Activated CD4-positive, alpha-beta memory T cell treated with anti-CD3 and anti-CD28 coated beads, Interleukin-2, amount 10 ng/mL, durations not matched to agents 7 days and 5 days (primary cell): Measurements from ENCODE around the gene TET2. TPM values are rescaled to one million over a fixed set of nuclear protein-coding genes. Genes with fewer than 3 reads are reported as not detected.
A peak's percentile ranks its signal among the peaks of the same experiment; 100 is the strongest.

Experiments used
- CTCF ChIA-PET: fragments of 350-600 bp; sonication (Branson Sonifier 250); formaldehyde crosslinking; loops from one replicate; lab custom pipeline; 2021; ENCODE audit warnings: antibody characterized with exemption, inconsistent platforms; lab: Charles Lee
- POLR2A ChIA-PET: fragments of 350-600 bp; sonication (Branson Sonifier 250); formaldehyde crosslinking; loops from one replicate; lab custom pipeline; 2021; ENCODE audit warnings: antibody characterized with exemption; lab: Charles Lee
- DNase-seq: peaks from one replicate; pipeline ENCODE4 v3.0.0-alpha.2; 2020
- H3K27ac Mint-ChIP-seq: one replicate; pipeline ENCODE4 v1.8.0; 2021; ENCODE audit warnings: mild to moderate bottlenecking, mixed read lengths
- H3K27me3 Mint-ChIP-seq: one replicate; pipeline ENCODE4 v1.8.0; 2021; ENCODE audit warnings: mixed read lengths
- H3K36me3 Mint-ChIP-seq: one replicate; pipeline ENCODE4 v1.8.0; 2021; ENCODE audit warnings: low read depth, mixed read lengths
- H3K4me1 Mint-ChIP-seq: one replicate; pipeline ENCODE4 v1.8.0; 2021; ENCODE audit warnings: mixed read lengths
- H3K4me3 Mint-ChIP-seq: one replicate; pipeline ENCODE4 v1.8.0; 2021; ENCODE audit warnings: mild to moderate bottlenecking, mixed read lengths
- H3K9me3 Mint-ChIP-seq: one replicate; pipeline ENCODE4 v1.8.0; 2021; ENCODE audit warnings: mixed read lengths
- total RNA-seq, 2 experiments: library from RNA; stranded (reverse); gene quantifications; one replicate each; pipeline ENCODE4 v1.2.3, GENCODE V29; 2021

The TET2 gene
- 10 to 100 TPM; 25.0 to 25.9 TPM for total RNA-seq

DNA sequence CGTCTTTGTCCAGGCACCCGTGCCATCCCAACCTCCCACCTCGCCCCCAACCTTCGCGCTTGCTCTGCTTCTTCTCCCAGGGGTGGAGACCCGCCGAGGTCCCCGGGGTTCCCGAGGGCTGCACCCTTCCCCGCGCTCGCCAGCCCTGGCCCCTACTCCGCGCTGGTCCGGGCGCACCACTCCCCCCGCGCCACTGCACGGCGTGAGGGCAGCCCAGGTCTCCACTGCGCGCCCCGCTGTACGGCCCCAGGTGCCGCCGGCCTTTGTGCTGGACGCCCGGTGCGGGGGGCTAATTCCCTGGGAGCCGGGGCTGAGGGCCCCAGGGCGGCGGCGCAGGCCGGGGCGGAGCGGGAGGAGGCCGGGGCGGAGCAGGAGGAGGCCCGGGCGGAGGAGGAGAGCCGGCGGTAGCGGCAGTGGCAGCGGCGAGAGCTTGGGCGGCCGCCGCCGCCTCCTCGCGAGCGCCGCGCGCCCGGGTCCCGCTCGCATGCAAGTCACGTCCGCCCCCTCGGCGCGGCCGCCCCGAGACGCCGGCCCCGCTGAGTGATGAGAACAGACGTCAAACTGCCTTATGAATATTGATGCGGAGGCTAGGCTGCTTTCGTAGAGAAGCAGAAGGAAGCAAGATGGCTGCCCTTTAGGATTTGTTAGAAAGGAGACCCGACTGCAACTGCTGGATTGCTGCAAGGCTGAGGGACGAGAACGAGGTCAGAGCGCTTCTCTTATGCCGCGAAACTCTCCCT is at the start of gene TET2:
Gene TET2, plus strand, starts transcription at position 601 of the 740 bp plus-strand sequence. CDS start 87,067 bp downstream, outside the sequence.
- ChIA-PET POLR2A (interaction anchor here (1.2 to 2.4 kb wide), 5 partner anchors 12 to 327 kb away, joined by 3 to 44 read pairs (median 10); partner anchors contain the start of gene PPA2), CTCF (interaction anchor here (1.1 to 2.3 kb wide), 4 partner anchors 158 to 328 kb away, joined by 3 to 20 read pairs (median 4); partner anchors contain the start of gene PPA2)
- Mint-ChIP-seq H3K27ac (peak within 1 kb of the TSS; percentile 98), H3K4me1 (peaks cover 32% of the 10 kb centered on the region), H3K36me3 (peaks cover 16% of the 10 kb centered on the region), H3K4me3 (peak within 1 kb of the TSS; percentile 99), H3K9me3 (no peaks in the 10 kb centered on the region), H3K27me3 (no peaks in the 10 kb centered on the region)
- peak; percentile 86 for DNase-seq

DNA sequence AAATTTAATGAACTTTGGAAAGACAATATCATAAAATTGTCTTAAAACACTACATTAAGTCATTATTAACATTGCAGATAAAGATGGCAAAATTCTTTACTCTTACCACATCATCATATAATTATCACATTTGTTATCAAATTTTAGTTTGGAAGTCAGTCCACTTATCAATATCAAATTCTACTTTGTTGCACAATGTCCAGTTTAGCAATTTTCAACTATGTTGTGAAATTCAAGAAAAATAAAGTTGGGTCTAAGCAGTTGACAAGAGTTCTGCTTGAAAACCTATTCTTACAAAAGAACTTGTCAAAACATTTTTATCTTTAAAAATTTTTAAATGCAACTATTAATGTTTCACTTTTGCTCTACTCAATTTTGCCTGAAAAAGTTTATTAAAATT is 44.7 kb upstream of the TET2 start:
- peaks cover 2% of the 10 kb centered on the region for H3K27me3 Mint-ChIP-seq
- H3K36me3 Mint-ChIP-seq, result no peaks in the 10 kb centered on the region
- H3K4me3 Mint-ChIP-seq, result no peak overlapping the region
- no peak overlapping the region for H3K27ac Mint-ChIP-seq
- no peak for DNase-seq
- no peaks in the 10 kb centered on the region for H3K4me1 Mint-ChIP-seq
- H3K9me3 Mint-ChIP-seq, result peaks cover 11% of the 10 kb centered on the region
- ChIA-PET POLR2A (no interaction called here), CTCF (no interaction called here)

GRCh38 chr4:105106426-105106825 is 40.2 kb upstream of the TET2 start:
- ChIA-PET CTCF (no interaction called here), POLR2A (no interaction called here)
- no peaks in the 10 kb centered on the region for H3K4me1 Mint-ChIP-seq
- H3K4me3 Mint-ChIP-seq, result no peak overlapping the region
- no peak for DNase-seq
- no peaks in the 10 kb centered on the region for H3K36me3 Mint-ChIP-seq
- no peaks in the 10 kb centered on the region for H3K9me3 Mint-ChIP-seq
- no peak overlapping the region for H3K27ac Mint-ChIP-seq
- peaks cover 10% of the 10 kb centered on the region for H3K27me3 Mint-ChIP-seq

GRCh38 chr4:105107095-105107856 is 39.4 kb upstream of the TET2 start:
- H3K4me1 Mint-ChIP-seq, result no peaks in the 10 kb centered on the region
- no peak for DNase-seq
- H3K36me3 Mint-ChIP-seq, result no peaks in the 10 kb centered on the region
- ChIA-PET CTCF (interaction anchor here (0.6 kb wide), 1 partner anchor 156 kb away, joined by 4 read pairs; no protein-coding TSS in a partner anchor), POLR2A (no interaction called here)
- no peak overlapping the region for H3K4me3 Mint-ChIP-seq
- peaks cover 10% of the 10 kb centered on the region for H3K27me3 Mint-ChIP-seq
- H3K27ac Mint-ChIP-seq, result no peak overlapping the region
- no peaks in the 10 kb centered on the region for H3K9me3 Mint-ChIP-seq

- no peak for DNase-seq
- H3K4me3 Mint-ChIP-seq, result no peak overlapping the region
- no peak overlapping the region for H3K27ac Mint-ChIP-seq
- H3K4me1 Mint-ChIP-seq, result no peaks in the 10 kb centered on the region
- H3K27me3 Mint-ChIP-seq, result peaks cover 10% of the 10 kb centered on the region
- ChIA-PET POLR2A (no interaction called here), CTCF (no interaction called here)
- H3K9me3 Mint-ChIP-seq, result no peaks in the 10 kb centered on the region
- H3K36me3 Mint-ChIP-seq, result no peaks in the 10 kb centered on the region
These were observed 37.7 kb upstream of the TET2 start for GRCh38 chr4:105108971-105109370.

DNA sequence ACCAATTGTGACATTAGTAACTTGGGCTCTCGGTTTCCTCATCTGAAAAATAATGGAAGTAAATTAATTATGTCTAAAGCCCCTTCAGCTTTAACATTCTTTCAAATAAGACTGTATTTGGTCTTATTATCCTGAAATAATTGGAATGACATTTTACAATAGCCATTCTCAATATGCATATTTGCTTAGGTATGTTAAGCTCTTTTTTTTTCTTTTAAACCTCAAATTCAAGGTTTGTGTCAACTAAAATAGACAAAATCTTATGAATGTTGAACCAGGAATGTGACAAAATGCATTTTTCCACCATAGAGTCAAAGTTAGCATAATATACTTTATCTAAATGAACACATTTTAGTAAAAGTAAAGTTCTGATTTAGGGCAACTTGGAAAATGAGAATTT is 34.4 kb upstream of the TET2 start:
- POLR2A ChIA-PET, result no interaction called here
- Mint-ChIP-seq H3K9me3 (no peaks in the 10 kb centered on the region), H3K4me3 (no peak overlapping the region), H3K27me3 (peaks cover 8% of the 10 kb centered on the region), H3K36me3 (no peaks in the 10 kb centered on the region), H3K27ac (no peak overlapping the region), H3K4me1 (no peaks in the 10 kb centered on the region)
- DNase-seq, result no peak
- CTCF ChIA-PET, result interaction anchor here (1.5 kb wide), 1 partner anchor 361 kb away, joined by 3 read pairs; the partner anchor contains the start of gene PPA2

DNA sequence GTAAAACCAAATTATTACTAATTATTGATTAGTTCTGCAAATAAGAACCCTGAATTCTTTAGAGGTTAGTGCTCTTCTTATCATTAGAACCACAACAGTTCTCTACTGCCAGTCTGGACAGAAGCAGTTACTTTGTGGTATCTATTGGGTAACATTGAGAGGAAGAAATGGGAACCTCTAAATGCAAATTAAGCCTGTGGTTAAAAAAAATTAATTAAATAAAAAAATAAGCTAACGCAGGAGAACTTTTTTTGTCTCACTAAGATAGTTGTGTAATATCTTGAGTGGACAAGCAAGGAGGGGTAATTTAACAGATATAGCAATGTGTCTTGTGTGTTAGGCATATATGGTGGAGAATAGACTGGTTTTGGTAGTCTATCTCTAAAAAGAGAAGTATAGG is 32.9 kb upstream of the TET2 start:
- DNase-seq, result no peak
- H3K36me3 Mint-ChIP-seq, result no peaks in the 10 kb centered on the region
- POLR2A ChIA-PET, result no interaction called here
- peaks cover 5% of the 10 kb centered on the region for H3K27me3 Mint-ChIP-seq
- CTCF ChIA-PET, result no interaction called here
- no peak overlapping the region for H3K27ac Mint-ChIP-seq
- no peaks in the 10 kb centered on the region for H3K4me1 Mint-ChIP-seq
- no peak overlapping the region for H3K4me3 Mint-ChIP-seq
- H3K9me3 Mint-ChIP-seq, result no peaks in the 10 kb centered on the region

DNA sequence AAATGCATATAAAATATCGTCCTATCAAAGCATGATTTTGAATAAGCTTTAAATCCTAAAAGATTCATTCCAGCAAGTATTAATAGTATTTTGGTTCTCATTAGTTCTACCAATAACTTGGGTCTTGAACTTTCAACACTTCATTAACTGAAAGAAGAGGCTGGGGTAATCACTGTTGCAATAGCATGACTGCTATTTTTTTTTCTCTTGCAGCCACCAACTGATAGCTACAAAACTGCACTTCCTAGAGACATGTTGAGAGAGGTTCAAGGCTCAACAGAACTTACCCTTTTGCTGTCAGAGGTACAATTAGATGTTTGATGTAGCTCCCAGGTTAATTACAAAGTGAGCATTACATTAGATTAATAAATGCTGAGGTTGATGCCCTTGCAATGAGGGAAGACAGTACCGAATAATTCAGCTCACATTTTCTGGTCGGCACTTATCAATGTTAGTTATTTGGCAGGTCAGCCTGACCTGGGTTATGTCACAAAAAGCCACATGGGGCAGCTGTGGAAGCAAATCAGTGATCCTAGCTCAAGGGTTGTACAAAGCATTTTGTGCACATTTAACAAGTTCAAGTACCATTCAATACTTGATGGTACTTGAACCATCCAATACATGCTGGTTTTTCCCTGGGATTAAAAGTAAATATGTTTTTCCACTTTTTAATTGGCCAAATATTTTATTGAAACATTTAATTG is 29.9 kb upstream of the TET2 start:
- ChIA-PET CTCF (no interaction called here), POLR2A (no interaction called here)
- Mint-ChIP-seq H3K4me1 (no peaks in the 10 kb centered on the region), H3K27me3 (peaks cover 2% of the 10 kb centered on the region), H3K27ac (no peak overlapping the region), H3K36me3 (no peaks in the 10 kb centered on the region), H3K9me3 (no peaks in the 10 kb centered on the region), H3K4me3 (no peak overlapping the region)
- DNase-seq, result no peak

- ChIA-PET POLR2A (no interaction called here), CTCF (no interaction called here)
These were observed 27.3 kb upstream of the TET2 start for GRCh38 chr4:105119356-105119755.

DNA sequence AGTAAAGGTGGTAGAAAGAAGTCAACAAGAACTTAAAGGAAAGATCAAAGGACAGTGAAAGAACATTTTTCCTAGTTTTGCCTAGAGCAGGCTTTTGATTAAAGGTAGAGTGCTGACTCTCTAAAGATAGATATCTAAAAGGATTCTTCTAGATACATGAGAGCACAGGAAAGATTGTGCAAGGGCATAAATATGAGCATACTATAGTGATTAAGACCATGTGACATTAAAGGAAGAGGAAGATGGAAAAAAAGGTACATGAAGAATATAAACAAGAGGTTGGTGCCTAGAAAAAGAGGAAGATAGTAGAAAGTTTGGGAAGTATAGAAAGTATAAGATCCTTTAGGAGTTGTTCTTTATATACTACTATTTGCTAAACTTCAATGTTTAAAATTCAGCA is 26.1 kb upstream of the TET2 start:
- H3K36me3 Mint-ChIP-seq, result no peaks in the 10 kb centered on the region
- DNase-seq, result no peak
- CTCF ChIA-PET, result no interaction called here
- no peaks in the 10 kb centered on the region for H3K4me1 Mint-ChIP-seq
- H3K9me3 Mint-ChIP-seq, result no peaks in the 10 kb centered on the region
- no peaks in the 10 kb centered on the region for H3K27me3 Mint-ChIP-seq
- H3K27ac Mint-ChIP-seq, result no peak overlapping the region
- POLR2A ChIA-PET, result no interaction called here
- no peak overlapping the region for H3K4me3 Mint-ChIP-seq

More at GRCh38 chr4:105119356-105119755, 27.3 kb upstream of the TET2 start:
- H3K4me3 Mint-ChIP-seq, result no peak overlapping the region
- H3K4me1 Mint-ChIP-seq, result no peaks in the 10 kb centered on the region
- DNase-seq, result no peak
- peaks cover 2% of the 10 kb centered on the region for H3K27me3 Mint-ChIP-seq
- no peaks in the 10 kb centered on the region for H3K9me3 Mint-ChIP-seq
- no peak overlapping the region for H3K27ac Mint-ChIP-seq
- no peaks in the 10 kb centered on the region for H3K36me3 Mint-ChIP-seq

DNA sequence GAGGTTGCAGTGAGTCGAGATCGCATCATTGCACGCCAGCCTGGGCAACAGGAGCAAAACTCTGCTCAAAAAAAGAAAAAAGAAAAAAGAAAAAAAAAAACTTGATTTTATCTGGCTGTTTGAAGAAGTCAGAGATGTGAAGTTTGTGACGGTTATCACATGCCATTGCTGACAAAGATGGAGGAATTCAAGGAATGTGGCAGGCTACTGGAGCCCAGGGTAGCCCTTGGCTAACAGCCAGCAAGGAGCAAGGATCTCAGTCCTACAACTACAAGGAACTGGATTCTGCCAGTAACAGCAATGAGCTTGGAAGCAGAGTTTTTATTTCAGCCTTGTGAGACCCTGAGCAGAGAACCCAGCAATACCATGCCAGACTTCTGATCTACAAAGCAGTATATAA is 24.3 kb upstream of the TET2 start:
- Mint-ChIP-seq H3K4me1 (no peaks in the 10 kb centered on the region), H3K27ac (no peak overlapping the region), H3K9me3 (no peaks in the 10 kb centered on the region), H3K36me3 (no peaks in the 10 kb centered on the region), H3K27me3 (no peaks in the 10 kb centered on the region), H3K4me3 (no peak overlapping the region)
- CTCF ChIA-PET, result no interaction called here
- POLR2A ChIA-PET, result no interaction called here
- no peak for DNase-seq

GRCh38 chr4:105126311-105127169 is 20.1 kb upstream of the TET2 start:
- Mint-ChIP-seq H3K4me3 (no peak overlapping the region), H3K27me3 (peaks cover 3% of the 10 kb centered on the region), H3K9me3 (no peaks in the 10 kb centered on the region), H3K4me1 (no peaks in the 10 kb centered on the region), H3K36me3 (no peaks in the 10 kb centered on the region), H3K27ac (no peak overlapping the region)
- no peak for DNase-seq
- ChIA-PET CTCF (no interaction called here), POLR2A (no interaction called here)
